WTC11 (cell line): ENCODE results near the gene KRT86.

Source experiments
- CBFB ChIP-seq: sonication (generic); formaldehyde crosslinking; IDR thresholded peaks from 2 replicates; pipeline ENCODE4 v1.8.1; 2022; ENCODE audit warnings: mild to moderate bottlenecking, low read depth, missing genetic modification reagents
- JUN ChIP-seq: sonication (generic); formaldehyde crosslinking; IDR thresholded peaks from 2 replicates; pipeline ENCODE4 v1.8.0; 2023; ENCODE audit warnings: mild to moderate bottlenecking, missing genetic modification reagents
- KAT7 ChIP-seq: sonication (generic); formaldehyde crosslinking; IDR thresholded peaks from 2 replicates; pipeline ENCODE4 v1.8.1; 2023; ENCODE audit warnings: missing genetic modification reagents, mild to moderate bottlenecking, borderline replicate concordance
- NFYB ChIP-seq: sonication (generic); formaldehyde crosslinking; conservative IDR thresholded peaks from 2 replicates; pipeline ENCODE4 v1.8.0; 2022; ENCODE audit warnings: low read depth, missing genetic modification reagents
- SOX15 ChIP-seq: fragments of 250-450 bp; sonication (Bioruptor Pico); IDR thresholded peaks from 2 replicates; pipeline ENCODE4 v1.9.0; 2021; ENCODE audit warnings: mild to moderate bottlenecking
- ZNF138 ChIP-seq: sonication (generic); formaldehyde crosslinking; conservative IDR thresholded peaks from 2 replicates; pipeline ENCODE4 v1.8.1; 2022; ENCODE audit warnings: mild to moderate bottlenecking, moderate library complexity, missing genetic modification reagents
- TF ChIP-seq, protein P1 (sequence below): fragments of 200-600 bp; IDR thresholded peaks from 2 replicates; pipeline ENCODE4 v1.8.0; 2022; ENCODE audit warnings: antibody characterized with exemption
- TF ChIP-seq, protein P2 (sequence below): sonication (generic); formaldehyde crosslinking; IDR thresholded peaks from 2 replicates; pipeline ENCODE4 v1.8.0; 2022; ENCODE audit warnings: mild to moderate bottlenecking, missing genetic modification reagents

DNA sequence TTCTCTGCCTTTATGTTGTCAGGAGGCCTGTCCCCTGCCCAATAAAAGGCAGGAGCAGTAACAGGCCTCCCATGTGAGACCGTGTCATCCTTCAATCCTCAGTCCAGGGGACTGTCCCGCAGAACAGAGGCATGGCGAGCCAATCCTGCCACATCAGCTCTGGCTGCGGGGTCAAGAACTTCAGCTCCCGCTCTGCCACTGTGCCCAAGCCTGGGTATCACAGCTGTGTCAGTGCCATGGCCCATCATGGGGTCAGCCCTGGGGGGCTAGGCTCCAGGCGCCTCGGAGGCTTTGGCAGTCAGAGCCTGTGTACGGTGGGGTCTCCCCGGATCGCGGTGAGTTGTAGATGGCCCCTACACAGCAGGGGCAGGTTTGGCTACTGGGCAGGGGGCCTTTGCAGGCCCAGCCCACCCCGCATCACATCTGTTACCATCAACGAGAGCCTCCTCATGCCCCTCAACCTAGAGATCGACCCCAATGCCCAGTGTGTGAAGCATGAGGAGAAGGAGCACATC, 66.7 kb downstream of the KRT86 start:
- no peak for TF ChIP-seq ZNF138 (CRISPR knock-in tag)
- no peak for TF ChIP-seq NFYB
- TF ChIP-seq CBFB (CRISPR knock-in tag): no peak
- no peak for TF ChIP-seq SOX15 (CRISPR knock-in tag)
- no peak for TF ChIP-seq KAT7
- TF ChIP-seq JUN: no peak
- TF ChIP-seq, protein P1, sequence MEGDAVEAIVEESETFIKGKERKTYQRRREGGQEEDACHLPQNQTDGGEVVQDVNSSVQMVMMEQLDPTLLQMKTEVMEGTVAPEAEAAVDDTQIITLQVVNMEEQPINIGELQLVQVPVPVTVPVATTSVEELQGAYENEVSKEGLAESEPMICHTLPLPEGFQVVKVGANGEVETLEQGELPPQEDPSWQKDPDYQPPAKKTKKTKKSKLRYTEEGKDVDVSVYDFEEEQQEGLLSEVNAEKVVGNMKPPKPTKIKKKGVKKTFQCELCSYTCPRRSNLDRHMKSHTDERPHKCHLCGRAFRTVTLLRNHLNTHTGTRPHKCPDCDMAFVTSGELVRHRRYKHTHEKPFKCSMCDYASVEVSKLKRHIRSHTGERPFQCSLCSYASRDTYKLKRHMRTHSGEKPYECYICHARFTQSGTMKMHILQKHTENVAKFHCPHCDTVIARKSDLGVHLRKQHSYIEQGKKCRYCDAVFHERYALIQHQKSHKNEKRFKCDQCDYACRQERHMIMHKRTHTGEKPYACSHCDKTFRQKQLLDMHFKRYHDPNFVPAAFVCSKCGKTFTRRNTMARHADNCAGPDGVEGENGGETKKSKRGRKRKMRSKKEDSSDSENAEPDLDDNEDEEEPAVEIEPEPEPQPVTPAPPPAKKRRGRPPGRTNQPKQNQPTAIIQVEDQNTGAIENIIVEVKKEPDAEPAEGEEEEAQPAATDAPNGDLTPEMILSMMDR: no peak
- TF ChIP-seq, protein P2, sequence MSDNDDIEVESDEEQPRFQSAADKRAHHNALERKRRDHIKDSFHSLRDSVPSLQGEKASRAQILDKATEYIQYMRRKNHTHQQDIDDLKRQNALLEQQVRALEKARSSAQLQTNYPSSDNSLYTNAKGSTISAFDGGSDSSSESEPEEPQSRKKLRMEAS (CRISPR knock-in tag): no peak
